Pulmonary artery endothelial cell (primary cell): ENCODE data around the gene IMMP2L. TPM values are rescaled to one million over a fixed set of nuclear protein-coding genes. Genes with fewer than 3 reads are reported as not detected.

Experiments used
- DNase-seq: peaks from one replicate; pipeline ENCODE4 v3.0.0-alpha.2; 2011; ENCODE audit warnings: low read depth, low spot score
- total RNA-seq: library from RNA; depleted of rRNA; stranded (reverse); fragments of >200 nt; gene quantifications from 2 replicates; pipeline ENCODE4 v1.2.3, GENCODE V29; 2014

IMMP2L gene
- total RNA-seq, 1 donor from 2014 or later, result 9.6 TPM

DNA sequence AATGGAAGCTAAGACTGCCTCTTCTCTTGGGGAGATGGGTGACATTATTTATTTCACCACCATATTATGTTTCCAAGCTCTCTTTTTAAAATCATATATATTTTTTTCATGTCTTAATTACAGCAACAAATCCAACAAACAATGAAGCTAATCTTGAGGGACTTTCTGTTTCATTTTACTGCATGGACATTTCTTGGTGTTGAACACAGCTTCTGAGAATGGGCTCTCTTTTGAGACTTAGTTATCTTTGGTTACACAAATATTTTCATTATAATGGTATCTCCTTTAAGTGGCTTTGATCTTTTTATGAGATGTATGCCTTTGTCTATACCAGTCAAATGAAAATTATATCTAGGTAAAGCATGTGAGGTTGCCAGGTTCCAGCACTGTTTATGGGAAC lies 681.3 kb downstream of the IMMP2L start:
- DNase-seq, result no peak

- no peak for DNase-seq
Measured at GRCh38 chr7:110877016-110877415, 685.3 kb downstream of the IMMP2L start.

- DNase-seq, result no peak
Measured at GRCh38 chr7:110875346-110875745, 686.9 kb downstream of the IMMP2L start.

- DNase-seq, result no peak
Measured at GRCh38 chr7:110871856-110872255, 690.4 kb downstream of the IMMP2L start.

GRCh38 chr7:110870926-110871325 lies 691.4 kb downstream of the IMMP2L start:
- no peak for DNase-seq

DNA sequence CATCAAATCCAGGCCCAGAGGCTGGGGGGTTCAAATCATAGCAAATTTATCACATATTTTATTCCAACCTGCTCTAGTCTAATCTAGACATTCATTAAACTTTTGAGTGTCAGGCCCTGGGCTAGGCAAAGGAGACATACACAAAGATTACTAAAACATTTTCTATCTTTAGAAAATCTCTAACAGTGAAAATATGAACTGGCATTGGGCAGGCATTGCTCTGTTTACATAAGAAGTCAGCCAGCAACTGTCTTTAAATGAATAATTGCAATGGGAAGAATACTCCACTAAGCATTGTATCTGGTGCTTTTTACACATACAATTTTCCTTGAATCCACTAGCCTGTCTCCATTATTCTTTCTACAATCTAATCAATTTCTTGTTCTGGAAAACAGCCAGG lies 693.8 kb downstream of the IMMP2L start:
- DNase-seq, result no peak

- no peak for DNase-seq
Measured at GRCh38 chr7:110867771-110868170, 694.5 kb downstream of the IMMP2L start.

- no peak for DNase-seq
Measured at GRCh38 chr7:110863258-110863657, 699.0 kb downstream of the IMMP2L start.

GRCh38 chr7:110861163-110861562 lies 701.1 kb downstream of the IMMP2L start:
- DNase-seq, result no peak

DNA sequence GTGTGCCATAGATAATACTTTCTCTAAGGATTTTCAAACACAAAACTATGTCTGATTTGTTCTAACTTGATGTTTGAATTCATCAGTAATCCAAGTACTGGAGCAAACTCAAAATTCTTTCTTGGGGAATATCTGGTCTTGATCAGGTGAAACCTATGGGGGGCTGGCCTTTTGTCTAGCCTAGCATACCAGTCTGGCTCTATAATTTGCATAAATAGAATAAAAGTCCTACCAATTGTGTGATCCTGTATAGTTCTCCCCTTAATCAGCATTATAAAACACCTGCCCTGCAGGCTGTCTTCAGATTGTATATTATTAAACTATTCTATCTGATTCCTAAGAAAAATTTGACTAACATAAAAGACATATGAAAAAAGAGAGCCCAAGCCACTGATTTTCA lies 705.2 kb downstream of the IMMP2L start:
- no peak for DNase-seq

GRCh38 chr7:110856704-110857103 lies 705.6 kb downstream of the IMMP2L start:
- no peak for DNase-seq

GRCh38 chr7:110854651-110855050 lies 707.6 kb downstream of the IMMP2L start:
- no peak for DNase-seq

DNA sequence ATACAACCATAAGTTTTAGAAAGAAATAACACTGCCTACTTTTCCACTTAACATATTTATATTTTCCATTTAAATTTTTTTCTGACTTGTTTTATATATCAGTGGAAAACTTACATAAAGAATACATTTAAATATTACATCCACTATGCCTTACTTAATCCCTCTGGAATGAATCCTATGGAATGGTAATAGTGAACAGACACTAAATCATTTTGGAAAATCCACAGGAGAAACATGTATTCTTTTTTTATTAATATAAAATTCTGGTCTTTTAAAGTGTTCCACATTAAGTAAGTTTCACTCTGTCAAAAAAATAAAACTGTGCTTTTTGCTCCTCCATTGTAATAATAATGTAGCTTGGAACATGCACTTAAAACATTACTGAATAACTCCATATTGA lies 708.1 kb downstream of the IMMP2L start:
- DNase-seq, result no peak

DNA sequence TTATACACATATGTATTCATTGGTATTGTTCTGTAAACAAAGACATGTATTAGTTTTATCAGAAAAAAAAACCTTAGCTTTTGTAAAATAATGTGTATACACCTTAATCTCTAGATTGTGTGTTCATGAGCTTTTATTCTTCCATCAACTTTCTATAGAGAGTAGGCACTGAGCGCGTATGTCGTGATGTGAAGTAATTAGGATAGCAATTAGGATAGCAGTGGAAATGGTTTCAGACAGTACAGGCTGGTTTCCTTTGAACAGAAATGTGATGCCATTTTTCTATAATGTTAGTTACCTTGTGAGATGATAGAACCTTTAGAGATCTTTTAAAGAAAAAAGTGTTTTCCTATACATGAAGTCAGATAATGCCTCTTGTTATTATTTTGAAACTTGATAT lies 709.0 kb downstream of the IMMP2L start:
- DNase-seq, result no peak

DNA sequence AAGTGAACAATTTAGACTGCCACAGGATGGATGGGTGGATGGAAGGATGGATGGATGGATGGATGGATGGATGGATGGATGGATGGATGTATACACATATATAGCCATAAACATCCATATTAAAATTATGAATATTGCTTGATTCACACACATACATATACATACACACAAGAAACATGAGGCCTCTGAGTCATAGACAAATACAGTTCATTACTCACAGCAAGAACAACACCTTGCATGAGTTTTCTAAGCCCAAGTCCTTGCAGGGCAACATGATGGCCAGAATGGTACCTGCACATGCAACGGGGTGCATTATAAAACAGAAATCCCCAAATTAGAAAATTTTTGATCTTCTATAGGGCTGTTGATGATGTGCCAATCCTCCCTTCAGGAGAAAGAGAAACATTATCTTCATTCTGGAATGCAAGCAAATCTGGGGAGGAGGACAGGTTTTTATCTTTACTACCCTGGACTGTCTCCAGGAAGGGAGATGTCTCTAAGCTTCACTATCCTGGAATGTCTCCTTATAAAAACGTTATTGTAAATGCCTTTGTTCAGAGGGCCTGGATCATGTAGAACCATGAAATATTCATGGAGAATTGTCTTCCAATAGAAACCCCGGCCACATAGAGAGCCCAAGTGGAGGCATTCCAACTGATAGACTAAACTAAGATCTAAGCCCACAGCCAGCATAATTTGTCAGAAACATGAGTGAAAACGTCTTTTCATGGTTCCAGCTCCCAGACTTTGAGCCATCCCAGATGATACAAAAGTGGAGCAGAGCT lies 709.9 kb downstream of the IMMP2L start:
- DNase-seq, result no peak

DNA sequence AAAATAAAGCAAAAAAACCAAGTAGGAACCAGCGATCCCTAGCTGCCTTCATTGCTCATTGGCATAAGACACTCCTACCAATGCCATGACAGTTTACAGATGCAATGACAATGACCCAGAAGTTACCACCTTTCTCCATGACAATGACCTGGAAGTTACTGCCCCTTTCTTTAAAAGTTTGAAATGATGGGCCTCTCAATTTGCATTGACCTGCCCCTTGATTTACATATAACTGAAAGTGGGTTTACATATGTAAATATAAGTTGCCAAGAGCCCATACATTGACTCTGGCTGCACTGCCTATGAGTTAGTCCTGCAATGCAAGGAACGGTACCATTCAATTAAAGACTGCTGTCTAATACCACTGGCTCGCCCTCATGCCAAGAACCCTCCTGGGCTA lies 712.1 kb downstream of the IMMP2L start:
- no peak for DNase-seq

GRCh38 chr7:110842796-110843195 lies 719.5 kb downstream of the IMMP2L start:
- DNase-seq, result no peak

DNA sequence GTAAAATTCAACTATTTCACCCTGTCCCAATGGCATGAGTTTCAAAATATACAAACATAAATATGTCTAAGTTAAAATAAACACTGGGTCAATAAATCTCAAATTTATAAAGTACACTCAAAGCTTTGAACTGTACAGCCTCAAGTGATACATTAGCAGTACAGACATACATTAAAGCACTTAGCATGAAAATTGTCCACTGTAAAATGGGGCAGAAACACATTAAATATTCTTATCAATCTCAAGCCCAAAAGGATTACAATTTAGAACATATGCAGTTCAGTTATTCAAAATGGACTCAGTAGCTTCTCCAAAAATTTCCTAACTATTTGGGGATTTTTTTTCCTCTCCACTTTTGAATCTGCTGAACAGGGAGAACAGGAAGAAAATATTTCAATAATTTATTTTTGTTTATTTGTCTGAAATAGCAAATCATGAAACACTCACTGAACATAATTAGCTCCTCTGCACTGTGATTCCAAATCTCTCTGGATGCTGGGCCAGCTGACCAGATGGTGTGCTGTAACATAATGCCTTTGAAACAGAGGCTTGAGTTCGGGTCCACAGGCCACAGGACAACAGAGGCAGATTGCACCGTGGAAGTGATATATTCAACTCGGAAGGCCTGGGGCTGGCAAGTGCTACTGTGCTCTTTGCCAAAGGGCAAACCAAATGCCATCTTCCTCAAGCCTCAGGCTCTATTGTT lies 720.3 kb downstream of the IMMP2L start:
- DNase-seq, result no peak

GRCh38 chr7:110839866-110840265 lies 722.4 kb downstream of the IMMP2L start:
- no peak for DNase-seq

DNA sequence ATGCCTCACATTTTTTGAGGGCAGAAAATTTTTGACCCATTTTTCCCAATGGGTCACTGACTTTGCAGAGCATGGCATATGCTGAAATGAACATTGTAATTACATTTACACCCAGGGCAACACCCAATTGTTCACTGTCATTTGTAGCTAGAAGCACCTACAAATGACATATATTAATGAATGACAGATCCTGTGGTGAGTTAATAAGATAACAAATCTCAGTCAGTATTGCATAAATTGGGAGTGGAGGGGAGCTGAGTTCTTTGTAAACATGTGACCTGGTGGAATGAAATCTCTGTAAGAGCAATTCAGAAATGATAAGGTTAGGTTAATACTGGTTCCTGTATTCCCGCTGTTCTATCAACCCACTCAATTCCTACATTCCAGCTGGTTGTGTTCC lies 726.4 kb downstream of the IMMP2L start:
- DNase-seq, result no peak

GRCh38 chr7:110835218-110835617 lies 727.1 kb downstream of the IMMP2L start:
- no peak for DNase-seq

DNA sequence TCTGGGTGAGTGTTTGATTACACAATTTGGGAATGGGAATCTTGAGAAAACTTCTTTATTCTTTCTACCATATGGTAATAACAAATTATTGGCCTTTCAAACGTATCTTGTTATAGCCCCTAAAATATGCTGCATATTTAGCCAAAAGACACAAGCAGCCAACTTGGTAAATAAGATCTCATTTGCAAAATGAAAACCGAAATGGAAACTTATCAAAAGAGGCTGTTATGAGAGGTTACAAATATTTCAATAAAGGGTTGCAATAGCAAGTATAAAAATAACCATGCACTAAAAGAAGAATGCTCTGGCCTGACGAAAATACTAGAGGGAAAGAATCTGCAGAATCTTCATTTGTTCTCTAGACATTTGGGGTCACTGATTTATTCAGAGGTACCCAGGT lies 730.9 kb downstream of the IMMP2L start:
- DNase-seq, result no peak

DNA sequence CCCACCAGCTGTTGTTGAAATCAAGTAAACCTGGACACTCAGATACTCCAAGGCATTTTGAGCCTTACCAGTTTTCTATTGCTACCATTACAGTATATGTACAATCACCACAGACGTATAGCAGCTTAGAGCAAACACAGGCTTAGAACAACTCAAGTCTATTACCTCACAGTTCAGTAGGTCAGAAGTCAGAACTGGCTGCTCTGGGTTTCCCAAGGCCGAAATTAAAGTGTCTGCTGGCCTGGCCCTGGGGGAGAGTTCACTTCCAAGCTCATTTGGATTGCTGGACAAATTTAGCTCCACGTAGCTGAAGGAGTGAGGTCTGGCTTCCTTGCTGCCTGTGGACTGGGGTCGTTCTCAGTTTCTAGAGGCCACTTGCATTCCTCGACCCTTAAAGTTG lies 731.5 kb downstream of the IMMP2L start:
- no peak for DNase-seq
